NCI-H226 (cell line): ENCODE measurements around the gene TMCO5A.
A peak's percentile ranks its signal among the peaks of the same experiment; 100 is the strongest.
"Not testable (repeated sequence)": the region's sequence is repeated elsewhere in the genome, so short reads cannot be mapped to it uniquely, and the experiment has no call there.

Source experiments
- DNase-seq: peaks from one replicate; pipeline ENCODE4 v3.0.0-alpha.2; 2015

The TMCO5A gene

DNA sequence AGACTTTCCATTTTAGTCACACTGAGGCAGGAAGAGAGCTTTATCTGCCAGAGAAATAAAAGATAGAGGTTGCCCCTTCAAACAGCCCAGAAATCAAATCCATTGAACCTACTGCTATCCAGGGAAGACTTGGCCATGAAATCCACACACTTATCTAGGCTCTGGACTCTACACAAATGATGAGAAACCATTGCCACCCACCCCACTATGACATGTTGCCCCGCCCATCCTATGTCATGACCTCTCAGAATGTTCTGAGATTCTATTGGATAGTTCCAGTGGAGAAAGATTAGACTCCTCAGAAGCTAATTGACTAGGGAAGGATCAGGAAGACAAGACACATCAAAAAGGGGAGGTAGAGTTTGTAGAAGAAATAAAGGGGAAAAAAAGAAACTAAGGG, at the start of gene TMCO5A:
TSS of gene TMCO5A (plus strand) at position 301 of the 400 bp plus-strand sequence. CDS start 1,684 bp downstream, outside the sequence.
- DNase-seq = no peak

DNA sequence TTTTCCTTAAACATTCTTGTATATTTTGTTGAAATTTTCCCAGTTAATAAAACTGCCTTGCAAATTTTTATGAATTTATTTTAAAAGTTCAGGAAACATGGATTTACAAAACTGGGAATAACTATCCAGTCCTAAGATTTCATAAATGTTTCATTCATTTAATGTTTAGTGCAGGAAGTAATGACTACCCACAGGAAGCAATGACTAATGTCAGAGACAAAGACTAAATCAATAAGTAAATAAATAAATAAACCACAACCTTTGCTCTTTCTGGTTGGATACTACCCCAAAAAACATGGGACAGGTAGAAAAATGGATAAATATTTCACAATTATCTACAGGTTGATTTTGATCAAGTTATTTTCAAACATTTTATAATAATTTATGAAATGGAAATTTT, 48.8 kb upstream of the TMCO5A start:
- no peak for DNase-seq

DNA sequence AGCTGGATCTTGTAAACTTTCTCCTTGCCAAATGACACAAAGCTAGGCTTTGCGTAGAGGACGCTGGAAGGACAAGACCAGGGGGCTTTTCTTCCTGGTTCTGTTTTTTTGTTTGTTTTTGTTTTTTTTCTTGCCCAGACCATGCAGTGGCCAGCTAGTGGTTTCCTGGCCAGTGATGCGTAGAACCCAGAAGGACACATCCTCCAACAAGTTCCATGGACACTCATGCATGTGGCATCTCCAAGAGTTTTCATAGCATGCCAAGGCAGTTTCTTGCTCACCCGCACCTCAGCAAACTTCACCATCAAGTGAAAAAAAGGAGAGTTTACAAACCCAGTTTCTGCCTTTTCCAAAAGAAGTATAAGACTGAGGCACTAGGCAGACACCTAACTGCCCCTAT, 46.1 kb upstream of the TMCO5A start:
- DNase-seq = no peak

DNA sequence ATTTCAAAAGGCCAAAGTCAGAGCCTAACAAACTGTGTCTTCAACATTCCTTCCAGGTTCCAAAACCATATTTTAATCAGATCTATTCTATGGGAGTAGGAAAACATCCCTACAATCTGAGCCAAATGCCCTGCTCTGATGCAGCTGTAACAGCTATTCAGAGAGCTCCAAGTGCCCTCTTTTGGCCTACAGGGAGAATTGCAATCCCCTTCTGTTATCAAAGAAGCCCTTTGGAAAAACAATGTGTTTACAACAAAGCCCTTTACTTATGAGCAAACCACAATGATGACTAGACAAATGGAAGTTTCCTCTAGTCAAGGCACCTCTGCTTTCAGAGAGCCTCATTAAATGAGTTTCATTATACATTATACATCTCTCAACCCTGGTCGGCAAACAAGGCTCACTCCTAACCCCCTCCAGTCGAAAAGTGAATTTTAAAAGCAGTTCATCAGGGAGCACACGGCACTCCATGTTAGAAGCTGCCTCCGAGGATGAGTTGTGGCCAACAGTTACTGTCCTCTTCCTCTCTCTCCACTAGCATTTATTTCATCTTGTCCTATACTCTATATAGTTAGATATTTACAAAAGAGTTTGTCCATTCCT, 42.6 kb upstream of the TMCO5A start:
- peak; percentile 7 for DNase-seq

GRCh38 chr15:37893309-37893708, 41.1 kb upstream of the TMCO5A start:
- DNase-seq = no peak

DNA sequence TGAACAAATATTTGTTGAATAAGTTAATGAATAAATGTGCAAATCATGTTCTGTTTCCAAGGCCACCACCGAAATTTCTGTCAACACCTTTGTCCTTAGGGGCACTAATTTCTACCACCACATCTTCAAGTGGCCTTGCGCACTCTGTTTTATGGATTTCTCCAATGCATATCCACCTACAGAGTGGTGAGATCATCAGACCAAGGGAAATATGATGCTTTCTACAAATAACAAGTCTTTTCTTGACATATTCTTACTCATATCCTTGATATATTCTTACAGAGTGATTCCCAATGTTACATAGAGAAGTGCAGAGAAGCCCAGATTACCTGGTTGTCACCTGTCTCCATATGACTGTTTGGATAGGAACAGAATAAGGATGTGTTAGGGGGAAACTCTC, 36.1 kb upstream of the TMCO5A start:
- no peak for DNase-seq

DNA sequence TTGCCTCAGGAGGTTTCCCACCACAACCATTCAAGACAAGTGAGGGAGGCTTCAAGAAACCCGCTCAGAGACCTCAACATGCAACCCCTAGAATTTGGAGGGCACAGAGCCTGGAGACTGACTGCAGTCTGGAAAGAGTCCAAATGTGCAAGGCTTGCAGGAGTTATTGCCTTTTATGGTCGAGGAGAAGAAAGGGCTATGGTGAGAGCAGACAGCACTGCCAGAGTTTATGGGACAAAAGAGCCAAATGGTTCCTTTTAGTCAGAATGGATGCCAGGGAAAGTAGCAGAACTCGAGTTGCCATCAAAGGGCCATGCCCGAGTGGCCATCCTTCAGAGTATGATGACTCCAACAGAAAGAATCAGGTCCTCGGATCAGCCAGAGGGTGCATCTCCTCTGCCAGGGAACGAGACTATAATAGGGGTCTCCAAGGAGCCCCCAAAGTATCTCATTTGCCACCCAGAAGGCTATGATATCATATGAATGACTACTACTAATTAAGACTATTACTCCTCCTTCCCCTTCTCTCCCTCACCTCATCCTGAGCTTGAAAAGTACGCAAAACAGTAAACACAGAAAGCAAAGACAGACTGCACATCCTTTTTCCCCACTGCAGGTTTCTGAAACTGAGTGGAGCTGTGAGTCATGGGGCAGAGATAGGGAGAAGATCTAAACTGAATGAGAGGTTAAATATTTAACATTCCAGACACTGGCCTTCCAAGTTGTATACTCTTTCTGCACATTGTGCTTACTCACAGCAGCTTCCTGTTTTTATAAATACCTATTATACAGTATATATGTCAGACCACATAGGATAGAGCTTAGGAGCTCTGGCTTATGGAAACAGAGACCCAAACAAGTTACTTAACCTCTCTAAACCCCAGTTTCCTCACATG, 33.9 kb upstream of the TMCO5A start:
- peak; percentile 67 for DNase-seq

DNA sequence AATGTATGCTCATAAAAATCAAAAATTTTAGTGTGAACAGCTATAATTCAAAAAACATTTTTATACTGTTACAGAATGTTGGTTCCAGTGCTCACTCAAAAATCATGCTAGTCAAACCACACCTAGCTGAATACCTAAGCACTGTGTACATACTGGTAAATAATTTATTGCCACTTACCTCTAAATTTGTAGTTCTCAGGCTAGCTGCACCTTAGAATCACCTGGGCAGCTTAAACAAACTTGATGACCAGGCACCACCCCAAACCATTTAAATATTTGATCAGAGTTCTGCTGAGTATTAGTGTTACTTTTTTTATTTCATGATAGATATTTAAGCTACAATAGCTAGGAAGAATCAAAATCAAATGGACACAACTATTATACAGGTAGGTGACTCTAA, 32.3 kb upstream of the TMCO5A start:
- DNase-seq = no peak

DNA sequence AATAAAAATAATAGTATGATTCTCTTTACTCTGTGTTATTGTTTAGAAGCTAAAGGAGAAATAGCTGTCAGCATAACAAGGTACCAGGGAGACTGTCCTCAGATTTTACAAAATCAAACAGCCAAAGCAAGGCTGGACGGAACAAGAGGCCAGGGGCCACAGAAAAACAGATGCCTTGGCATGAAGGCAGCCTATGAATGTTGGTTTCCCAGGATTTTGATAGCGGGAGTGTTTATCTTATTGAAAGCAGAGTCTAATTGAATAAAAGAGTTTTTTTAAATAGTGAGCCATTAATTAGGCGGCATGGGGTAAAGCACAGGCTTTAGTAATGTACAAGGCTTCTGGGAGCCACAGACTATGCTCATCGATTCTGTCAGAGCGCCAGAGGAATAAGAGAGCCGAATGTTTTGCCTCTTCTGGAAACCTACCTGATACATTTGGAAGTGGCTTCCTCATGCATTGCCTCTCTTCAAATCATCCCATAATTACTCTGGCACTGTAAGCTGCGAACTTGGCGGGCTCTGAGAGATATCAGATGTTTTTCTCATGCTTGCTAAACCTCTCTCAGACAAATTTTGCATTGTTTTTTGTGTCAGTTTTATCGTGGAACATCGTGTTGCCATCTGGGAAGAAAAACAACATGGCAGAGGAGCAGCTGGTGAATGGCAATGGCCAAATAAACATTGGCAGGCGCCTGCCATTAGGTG, 30.4 kb upstream of the TMCO5A start:
- DNase-seq = no peak

GRCh38 chr15:37907136-37907535, 27.3 kb upstream of the TMCO5A start:
- DNase-seq = no peak

GRCh38 chr15:37921527-37922385, 12.7 kb upstream of the TMCO5A start:
- DNase-seq = peak; percentile 53

GRCh38 chr15:37926136-37926535, 8.3 kb upstream of the TMCO5A start:
- no peak for DNase-seq

DNA sequence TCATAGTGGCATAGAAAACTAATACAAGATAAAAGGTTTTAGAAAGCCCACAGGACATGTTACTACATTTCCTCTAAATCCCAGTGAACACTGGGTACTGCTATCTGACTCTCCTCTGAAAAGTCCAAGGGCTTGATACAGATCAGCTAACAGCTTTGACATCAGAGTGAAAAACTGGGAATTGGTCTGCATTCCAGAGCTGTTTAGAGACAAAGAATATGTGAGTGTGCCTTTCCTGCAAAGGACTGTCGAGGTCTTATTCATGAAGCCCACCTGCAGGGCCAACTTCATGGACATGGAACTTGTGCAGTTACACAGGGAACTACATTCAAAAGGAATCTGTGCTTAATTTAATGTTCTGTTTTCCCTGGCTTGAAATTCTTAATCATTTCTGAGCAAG, 5.2 kb upstream of the TMCO5A start:
- DNase-seq = no peak

GRCh38 chr15:37931321-37931720, 3.1 kb upstream of the TMCO5A start:
- no peak for DNase-seq

GRCh38 chr15:37931868-37932267, 2.6 kb upstream of the TMCO5A start:
- DNase-seq = peak; percentile 60

DNA sequence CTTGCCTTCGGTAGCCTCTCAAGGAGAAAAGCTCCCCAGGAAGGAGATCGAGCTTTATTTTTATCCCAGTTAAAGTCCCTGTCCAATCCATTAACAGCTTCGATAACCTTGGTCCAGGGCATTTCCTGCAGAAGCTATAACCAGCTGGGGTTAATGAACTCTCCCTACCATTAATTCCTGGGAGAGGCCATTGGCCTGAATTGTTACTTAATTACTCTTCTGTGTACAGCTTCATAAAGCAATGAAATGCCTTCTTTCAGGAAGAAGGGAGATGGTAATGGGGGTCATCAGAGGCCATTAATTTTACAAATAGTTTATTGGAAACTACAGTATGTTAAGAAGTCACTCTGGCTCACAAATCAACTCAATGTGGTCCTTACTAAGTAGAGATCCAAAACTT, 1.9 kb upstream of the TMCO5A start:
- no peak for DNase-seq

DNA sequence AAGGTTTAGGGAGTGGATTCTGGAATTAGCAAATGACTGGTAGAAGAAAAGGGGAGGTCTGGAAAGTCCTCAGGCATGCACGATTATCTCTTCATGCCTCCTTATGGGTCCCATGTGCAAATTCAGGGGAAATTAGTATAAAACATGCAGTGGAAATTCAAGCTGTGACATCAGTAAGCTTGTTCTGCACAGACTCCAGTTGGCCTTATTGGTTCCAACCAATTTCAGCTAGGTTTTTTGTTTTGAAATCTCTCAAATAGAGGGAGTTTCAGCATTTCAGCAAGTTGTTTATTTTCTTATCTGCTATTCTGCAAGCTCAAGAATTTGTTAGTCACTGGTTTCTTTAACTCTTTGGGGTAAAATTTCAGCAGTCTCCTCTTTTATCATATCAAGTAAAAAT, 774 bp upstream of the TMCO5A start:
- peak; percentile 29 for DNase-seq

DNA sequence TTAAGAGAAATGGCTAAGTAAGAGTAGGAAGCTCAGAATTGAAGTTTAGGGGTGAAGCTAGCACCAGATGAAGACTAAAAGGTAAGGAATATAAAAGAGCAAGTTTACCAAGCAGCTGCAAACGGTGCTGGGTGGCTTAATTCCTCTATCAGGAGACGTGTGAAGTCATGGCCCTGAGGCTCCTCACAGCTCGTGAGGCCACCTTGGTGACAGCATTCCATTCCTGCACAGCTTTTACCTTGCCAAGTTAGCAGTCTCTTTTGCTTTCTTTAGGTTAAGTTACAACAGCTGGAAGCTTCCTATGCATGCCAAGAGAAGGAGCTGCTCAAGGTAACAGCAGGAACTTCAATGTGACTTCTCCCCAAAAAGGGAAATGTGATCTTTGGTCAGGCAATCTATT, 6.4 kb downstream of the TMCO5A start:
- no peak for DNase-seq

DNA sequence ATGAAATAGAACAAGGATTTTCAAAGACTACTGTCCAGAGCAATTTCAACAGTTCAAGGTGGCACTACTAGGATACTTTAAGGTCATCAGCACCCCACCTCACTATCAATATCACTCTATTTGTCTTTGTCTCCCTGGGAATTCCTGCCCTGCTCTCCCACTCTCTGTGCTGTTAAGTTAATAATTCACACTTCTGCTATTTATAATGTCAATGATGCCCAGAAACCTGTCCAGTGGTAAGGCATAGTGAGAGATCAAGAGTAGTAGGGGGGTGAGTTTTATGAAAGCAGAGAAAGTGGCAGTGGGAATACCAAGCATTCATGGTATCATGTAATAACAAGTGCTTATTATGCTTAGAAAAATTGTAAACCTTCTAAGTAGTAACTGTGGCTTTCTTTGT, 7.3 kb downstream of the TMCO5A start:
- no peak for DNase-seq

- DNase-seq = no peak
Measured at GRCh38 chr15:37951999-37952398, 17.6 kb downstream of the TMCO5A start.

GRCh38 chr15:37960742-37961141, 26.3 kb downstream of the TMCO5A start:
- DNase-seq = not testable (repeated sequence)

DNA sequence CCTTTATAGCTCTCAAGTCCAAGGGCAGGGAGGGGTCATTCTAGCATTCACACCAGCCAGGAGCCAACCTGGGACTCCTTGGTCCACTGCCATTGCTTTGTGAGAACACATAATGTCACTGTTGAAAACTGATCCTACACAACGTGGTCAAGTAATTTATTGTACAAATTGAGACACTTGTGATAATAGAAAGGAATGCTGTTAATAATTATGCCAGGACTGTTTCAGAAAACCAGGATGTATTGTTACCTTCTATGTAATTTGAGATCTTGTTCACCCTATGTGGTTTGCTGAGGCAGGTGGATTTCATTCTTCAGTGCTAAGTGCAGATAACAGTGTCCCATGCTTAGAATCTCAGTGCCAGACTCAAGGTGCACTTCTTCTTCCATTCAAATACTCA, 33.3 kb downstream of the TMCO5A start:
- DNase-seq = no peak

GRCh38 chr15:37973856-37974255, 39.4 kb downstream of the TMCO5A start:
- DNase-seq = no peak
